GM12878 (cell line): ENCODE results near the gene FRRS1L. TPM values are rescaled to one million over a fixed set of nuclear protein-coding genes. Genes with fewer than 3 reads are reported as not detected.

Experiments
- ATAC-seq: fragments of 200-7000 bp; cut with Tn5 transposase; 3 replicates; pipeline ENCODE4 v1.9.1; 2020; ENCODE audit warnings: mild to moderate bottlenecking, moderate library complexity
- Bru-seq: library from RNA; stranded (reverse); fragments of 400-500 nt; gene quantifications from one replicate; lab custom pipeline; 2021; lab: Mats Ljungman, UMichigan
- BruChase-seq, 2 experiments: library from RNA; stranded (reverse); fragments of 400-500 nt; gene quantifications; one replicate each; lab custom pipeline; 2021; lab: Mats Ljungman, UMichigan
- BruUV-seq: library from RNA; stranded (reverse); fragments of 400-500 nt; replicated peaks from 2 replicates; lab custom pipeline; 2021; lab: Mats Ljungman, UMichigan
- CTCF ChIA-PET: fragments of 300-600 bp; sonication (Branson Sonifier 250); formaldehyde crosslinking; extraction: SDS; loops from one replicate; lab custom pipeline; 2021; ENCODE audit warnings: inconsistent platforms; lab: Yijun Ruan, JAX
- POLR2A ChIA-PET: fragments of 350-600 bp; formaldehyde crosslinking; extraction: SDS; loops from one replicate; lab custom pipeline; 2021; ENCODE audit warnings: inconsistent platforms; lab: Charles Lee
- RAD21 ChIA-PET: fragments of 300-600 bp; sonication (Branson Sonifier 250); formaldehyde crosslinking; loops from one replicate; lab custom pipeline; 2023; ENCODE audit warnings: antibody characterized with exemption; ENCODE audit not compliant: unreplicated experiment; lab: Charles Lee
- SMC1A ChIA-PET: fragments of 300-600 bp; sonication (Branson Sonifier 250); formaldehyde crosslinking; loops from one replicate; lab custom pipeline; 2023; ENCODE audit not compliant: unreplicated experiment, uncharacterized antibody; lab: Charles Lee
- DNase-seq: peaks from one replicate; pipeline ENCODE4 v3.0.0-alpha.2; 2011; ENCODE audit warnings: low read depth, low spot score
- FAIRE-seq: peaks from 3 replicates; lab custom pipeline; 2011; peaks lifted over from hg19 to GRCh38; lab: Jason Lieb, UNC
- H2AFZ ChIP-seq: 2 replicates; pipeline ENCODE4 v1.6.0; 2011; ENCODE audit warnings: low read depth, low read length, control low read depth; ENCODE audit not compliant: control insufficient read depth
- H3K27ac ChIP-seq: 2 replicates; pipeline ENCODE4 v1.5.1; 2011; ENCODE audit warnings: control low read depth; ENCODE audit not compliant: control insufficient read depth, insufficient read depth
- H3K27me3 ChIP-seq, 2 experiments: replicated peaks in 1 of 2; 2 replicates each; pipeline versions ENCODE4 v1.6.0 to v1.6.1; 2011; ENCODE audit warnings: low read length in 1 of 2; ENCODE audit not compliant: control insufficient read depth in 2 of 2, insufficient read depth in 2 of 2
- H3K36me3 ChIP-seq, 2 experiments: 2 replicates each; pipeline ENCODE4 v1.5.1; 2011; ENCODE audit warnings: low read length in 1 of 2; ENCODE audit not compliant: control insufficient read depth in 2 of 2, insufficient read depth in 2 of 2
- H3K4me1 ChIP-seq: 2 replicates; pipeline ENCODE4 v1.6.1; 2011; ENCODE audit warnings: mild to moderate bottlenecking, low read length, moderate library complexity, mixed read lengths; ENCODE audit not compliant: control insufficient read depth, insufficient read depth
- H3K4me2 ChIP-seq: 2 replicates; pipeline ENCODE4 v1.6.0; 2011; ENCODE audit warnings: control low read depth; ENCODE audit not compliant: control insufficient read depth, insufficient read depth
- H3K4me3 ChIP-seq: fragments of 200-600 bp; sonication (generic); 2 replicates; pipeline ENCODE4 v1.5.1; 2016
- H3K79me2 ChIP-seq: 2 replicates; pipeline ENCODE4 v1.6.0; 2011; ENCODE audit warnings: low read length; ENCODE audit not compliant: control insufficient read depth, insufficient read depth
- H3K9ac ChIP-seq: 2 replicates; pipeline ENCODE4 v1.8.0; 2011; ENCODE audit warnings: low read length, control low read depth, mixed read lengths; ENCODE audit not compliant: control insufficient read depth, insufficient read depth
- H3K9me3 ChIP-seq: replicated peaks from 3 replicates; pipeline ENCODE4 v1.5.1; 2011; ENCODE audit warnings: mild to moderate bottlenecking, low read length; ENCODE audit not compliant: control insufficient read depth, insufficient read depth
- H4K20me1 ChIP-seq: 2 replicates; pipeline ENCODE4 v1.6.0; 2011; ENCODE audit not compliant: control insufficient read depth, insufficient read depth
- ATF2 ChIP-seq: IDR thresholded peaks from 2 replicates; pipeline ENCODE4 v1.6.1; 2012; ENCODE audit warnings: low read length, inconsistent platforms
- CTCF ChIP-seq, 3 experiments: IDR thresholded peaks in 2 of 3; conservative IDR thresholded peaks in 1 of 3; 2 replicates each; pipeline ENCODE4 v1.5.1; 2011; ENCODE audit warnings: low read depth in 3 of 3, low read length in 3 of 3, mild to moderate bottlenecking in 3 of 3, control low read depth in 2 of 3, moderate library complexity in 2 of 3, inconsistent platforms in 1 of 3, mixed read lengths in 1 of 3; ENCODE audit not compliant: control insufficient read depth in 2 of 3, insufficient read depth in 1 of 3; ENCODE audit errors: extremely low read depth in 1 of 3
- HCFC1 ChIP-seq: fragments of 150-350 bp; IDR thresholded peaks from 2 replicates; pipeline ENCODE4 v1.6.1; 2014; ENCODE audit warnings: low read length
- NRF1 ChIP-seq: conservative IDR thresholded peaks from 2 replicates; pipeline ENCODE4 v1.6.1; 2011; ENCODE audit warnings: mild to moderate bottlenecking, low read depth, low read length, improper control_type of control experiment
- PAX8 ChIP-seq: fragments of 450-650 bp; IDR thresholded peaks from 2 replicates; pipeline ENCODE4 v1.6.1; 2017; ENCODE audit warnings: mild to moderate bottlenecking, moderate library complexity
- PKNOX1 ChIP-seq: fragments of 450-650 bp; IDR thresholded peaks from 2 replicates; pipeline ENCODE4 v1.6.1; 2016; ENCODE audit warnings: mild to moderate bottlenecking
- SIX5 ChIP-seq: IDR thresholded peaks from 2 replicates; pipeline ENCODE4 v1.6.1; 2011; ENCODE audit warnings: mild to moderate bottlenecking, low read depth, low read length, moderate library complexity; ENCODE audit not compliant: severe bottlenecking
- SUZ12 ChIP-seq: fragments of 200-600 bp; sonication (generic); IDR thresholded peaks from one replicate; pipeline ENCODE4 v1.6.1; 2018; ENCODE audit warnings: antibody characterized with exemption, mild to moderate bottlenecking; ENCODE audit not compliant: unreplicated experiment
- TCF3 ChIP-seq: IDR thresholded peaks from 2 replicates; pipeline ENCODE4 v1.6.1; 2012; ENCODE audit warnings: low read depth, mild to moderate bottlenecking, low read length, borderline replicate concordance; ENCODE audit not compliant: insufficient read depth
- ZBTB40 ChIP-seq: fragments of 450-650 bp; IDR thresholded peaks from 2 replicates; pipeline ENCODE4 v1.6.1; 2016; ENCODE audit warnings: mild to moderate bottlenecking, moderate library complexity, borderline replicate concordance
- WGBS: methylation state at CpG from one replicate; pipeline ENCODE4 v1.1.6; 2016; ENCODE audit warnings: low lambda C conversion rate; ENCODE audit not compliant: insufficient replicate concordance, insufficient coverage; ENCODE audit errors: missing lambda C conversion rate; 5-methylcytosine and 5-hydroxymethylcytosine counted together
- in situ Hi-C: fragments of 300-500 bp; cut with MboI; formaldehyde crosslinking; loops from 9 replicates; pipeline ENCODE4 v1.14.3; 2018; ENCODE audit warnings: mixed read lengths
- intact Hi-C: fragments of 100-400 bp; cut with micrococcal nuclease; formaldehyde crosslinking; loops from one replicate; pipeline ENCODE4 v1.14.2; 2022; ENCODE audit not compliant: unreplicated experiment
- long read RNA-seq, 2 experiments: library from polyadenylated mRNA; unstranded; transcript quantifications; one replicate each; pipeline ENCODE4 v2.0.0, GENCODE V29; 2019 to 2020
- polyA minus RNA-seq, 3 experiments: library from RNA; depleted of rRNA, polyadenylated mRNA; stranded (reverse); fragments of >200 nt; gene quantifications; 2 replicates each; pipeline ENCODE4 v1.2.3, GENCODE V29; 2011
- polyA plus RNA-seq, 11 experiments: library from polyadenylated mRNA; depleted of rRNA in 4 of 11; unstranded in 6 of 11; stranded (reverse) in 5 of 11; fragments of >200 nt; fragmentation: Nextera tagmentation in 4 of 11; fragmentation: Illumina TruSeq in 1 of 11; extraction: Ambion mirVana in 4 of 11; extraction: Trizol in 1 of 11; gene quantifications; 1 replicate in 1 of 11; 2 replicates in 10 of 11; pipeline versions ENCODE4 v1.2.1 to v1.2.3, GENCODE V29; 2011 to 2016; ENCODE audit warnings: inconsistent platforms in 2 of 11, missing spikeins in 2 of 11, low read depth in 1 of 11
- total RNA-seq, 4 experiments: library from RNA; depleted of rRNA in 3 of 4; stranded (reverse); fragments of >200 nt in 3 of 4; fragmentation: Illumina TruSeq in 1 of 4; extraction: Trizol in 1 of 4; gene quantifications; 2 replicates each; pipeline versions ENCODE4 v1.2.1 to v1.2.3, GENCODE V29; 2013 to 2021

The FRRS1L gene
- total RNA-seq (2013; cell fraction: nucleolus; rRNA removed), result not detected in 2 replicates
- total RNA-seq (2014; rRNA removed) (under 0.01 TPM in 1 of 2 replicates, not detected in the other), total RNA-seq (2014; rRNA removed; fragmentation: Illumina TruSeq; extraction: Trizol) (not detected in 2 replicates), total RNA-seq (2021) (not detected in 2 replicates), polyA plus RNA-seq (2011; rRNA removed) (not detected in 2 replicates), polyA plus RNA-seq (2014; fragmentation: Illumina TruSeq; extraction: Trizol) (not detected in 2 replicates), polyA plus RNA-seq (2014; fragmentation: Nextera tagmentation; extraction: Ambion mirVana) (not detected), polyA plus RNA-seq (2014; rRNA removed) (not detected in 2 replicates), polyA plus RNA-seq (2016; fragmentation: Nextera tagmentation; extraction: Ambion mirVana) (not detected), polyA minus RNA-seq (2011; rRNA and poly(A)+ RNA removed) (not detected in 2 replicates), Bru-seq, nascent RNA (not detected), BruChase-seq, experiment 1, labeled RNA remaining after a 6-hour chase (not detected), BruChase-seq, experiment 2, labeled RNA remaining after a 2-hour chase (not detected)
- polyA plus RNA-seq (2011; ENCODE audit: low read depth), result not detected
- under 0.01 TPM in 1 of 2 replicates, not detected in the other for polyA plus RNA-seq (2011; cell fraction: cytosol; rRNA removed)
- not detected in 2 replicates for polyA plus RNA-seq (2011; cell fraction: nucleus; rRNA removed)
- not detected in 2 replicates for polyA plus RNA-seq (2012)
- polyA minus RNA-seq (2011; cell fraction: cytosol; rRNA and poly(A)+ RNA removed), result not detected in 2 replicates
- polyA minus RNA-seq (2011; cell fraction: nucleus; rRNA and poly(A)+ RNA removed), result not detected in 2 replicates
- long read RNA-seq, experiment 1, result 0 reads
- long read RNA-seq, experiment 2, result 0 reads

GRCh38 chr9:109166771-109167601, at the start of gene FRRS1L:
Gene FRRS1L (minus strand): TSS chr9:109167249. CDS start chr9:109167138, 111 bp downstream.
- ChIA-PET RAD21 (no interaction called here), SMC1A (no interaction called here), CTCF (no interaction called here), POLR2A (no interaction called here)
- H3K36me3 ChIP-seq, result no peaks in the 10 kb centered on the region
- no peaks in the 10 kb centered on the region for H4K20me1 ChIP-seq
- H3K4me2 ChIP-seq, result no peak within 1 kb of the TSS
- 0 out of 2 replicates have a peak, but pooled peaks cover 6% of the 10 kb centered on the region for H3K4me1 ChIP-seq
- H3K27ac ChIP-seq, result no peak within 1 kb of the TSS
- BruUV-seq, result no TSS peak
- DNase-seq (no peak), FAIRE-seq (no peak), ATAC-seq (no peak)
- peaks cover 5 to 7% of the 10 kb centered on the region in 2 experiments; a peak in 3 of 4 replicates for H3K27me3 ChIP-seq
- no peak within 1 kb of the TSS for H3K9ac ChIP-seq
- WGBS, result 49% methylated on average over 31 of the region's 86 CpGs
- in situ Hi-C loops, result no loop called here
- H3K79me2 ChIP-seq, result no peaks in the 10 kb centered on the region
- no peak within 1 kb of the TSS for H2AFZ ChIP-seq
- no peak within 1 kb of the TSS for H3K4me3 ChIP-seq
- intact Hi-C loops, result no loop called here
- H3K9me3 ChIP-seq, result no peaks in the 10 kb centered on the region; the same call in 2 of the 3 replicates
- TF ChIP-seq PAX8 (no peak), SIX5 (no peak), NRF1 (no peak), TCF3 (no peak), HCFC1 (no peak), SUZ12 (no peak), ATF2 (no peak), ZBTB40 (no peak), PKNOX1 (no peak), CTCF (IDR thresholded peaks at IDR 0.05 in 2 of 3, conservative IDR thresholded peaks at IDR 0.05 in 1 of 3; ENCODE audit: control insufficient read depth in 2 of 3, extremely low read depth in 1 of 3, insufficient read depth in 1 of 3, low read depth in 3 of 3, low read length in 3 of 3) (no peak)
